Measurements from ENCODE around the gene CDHR4. TPM values are rescaled to one million over a fixed set of nuclear protein-coding genes. Genes with fewer than 3 reads are reported as not detected.
A peak's percentile ranks its signal among the peaks of the same experiment; 100 is the strongest.

Gene CDHR4
- total RNA-seq, 1 donor = not detected

GRCh38 chr3:49813497-49814174 is 14.0 kb upstream of the CDHR4 start, which contains the start of gene UBA7:
Gene UBA7 (minus strand): TSS chr3:49813953. CDS start chr3:49813787, 166 bp downstream.
- H3K27ac ChIP-seq (ENCODE audit: low read depth, low read length) = peak within 1 kb of the TSS; percentile 79
- H3K27me3 ChIP-seq (ENCODE audit: insufficient read depth, low read length) = no peaks in the 10 kb centered on the region
- peak within 1 kb of the TSS; percentile 94 for H3K4me2 ChIP-seq (ENCODE audit: insufficient read depth, low read length)
- H3K4me3 ChIP-seq (ENCODE audit: insufficient read depth, low read length) = peak within 1 kb of the TSS; percentile 78
- peaks cover 32% of the 10 kb centered on the region for H3K36me3 ChIP-seq (ENCODE audit: insufficient read depth, low read length)
- no peak for TF ChIP-seq CTCF (IDR thresholded peaks at IDR 0.05; ENCODE audit: extremely low read depth, low read depth, low read length)
- H2AFZ ChIP-seq (ENCODE audit: low read length) = peak within 1 kb of the TSS; percentile 92
- H3K79me2 ChIP-seq (ENCODE audit: insufficient read depth, low read length) = peaks cover 8% of the 10 kb centered on the region
- peak; percentile 96 for DNase-seq (ENCODE audit: insufficient read length, low spot score, missing footprints)
- H3K9me3 ChIP-seq (ENCODE audit: low read depth, low read length) = no peaks in the 10 kb centered on the region
- peaks cover 16% of the 10 kb centered on the region for H3K4me1 ChIP-seq (ENCODE audit: insufficient read depth, low read length)
- H4K20me1 ChIP-seq (ENCODE audit: insufficient read depth, low read length) = no peaks in the 10 kb centered on the region

- peak overlapping the region; percentile 94 for H3K4me2 ChIP-seq (ENCODE audit: insufficient read depth, low read length)
- peak; percentile 76 for DNase-seq (ENCODE audit: insufficient read length, low spot score, missing footprints)
- no peak for TF ChIP-seq CTCF (IDR thresholded peaks at IDR 0.05; ENCODE audit: extremely low read depth, low read depth, low read length)
- peak overlapping the region; percentile 78 for H3K4me3 ChIP-seq (ENCODE audit: insufficient read depth, low read length)
- no peaks in the 10 kb centered on the region for H4K20me1 ChIP-seq (ENCODE audit: insufficient read depth, low read length)
- H2AFZ ChIP-seq (ENCODE audit: low read length) = peak overlapping the region; percentile 92
- peak overlapping the region; percentile 79 for H3K27ac ChIP-seq (ENCODE audit: low read depth, low read length)
- peaks cover 32% of the 10 kb centered on the region for H3K36me3 ChIP-seq (ENCODE audit: insufficient read depth, low read length)
- no peaks in the 10 kb centered on the region for H3K9me3 ChIP-seq (ENCODE audit: low read depth, low read length)
- H3K79me2 ChIP-seq (ENCODE audit: insufficient read depth, low read length) = peaks cover 8% of the 10 kb centered on the region
- no peaks in the 10 kb centered on the region for H3K27me3 ChIP-seq (ENCODE audit: insufficient read depth, low read length)
- peaks cover 16% of the 10 kb centered on the region for H3K4me1 ChIP-seq (ENCODE audit: insufficient read depth, low read length)
These were observed 13.3 kb upstream of the CDHR4 start for GRCh38 chr3:49812916-49813496.

GRCh38 chr3:49807431-49808114 is 7.9 kb upstream of the CDHR4 start:
- TF ChIP-seq CTCF (IDR thresholded peaks at IDR 0.05; ENCODE audit: extremely low read depth, low read depth, low read length) = no peak
- Histone ChIP-seq H3K4me3 (ENCODE audit: insufficient read depth, low read length) (no peak overlapping the region), H3K4me2 (ENCODE audit: insufficient read depth, low read length) (no peak overlapping the region), H3K27me3 (ENCODE audit: insufficient read depth, low read length) (no peaks in the 10 kb centered on the region), H3K27ac (ENCODE audit: low read depth, low read length) (no peak overlapping the region), H4K20me1 (ENCODE audit: insufficient read depth, low read length) (peaks cover 12% of the 10 kb centered on the region), H3K79me2 (ENCODE audit: insufficient read depth, low read length) (peaks cover 3% of the 10 kb centered on the region), H2AFZ (ENCODE audit: low read length) (no peak overlapping the region), H3K36me3 (ENCODE audit: insufficient read depth, low read length) (peaks cover 32% of the 10 kb centered on the region), H3K9me3 (ENCODE audit: low read depth, low read length) (no peaks in the 10 kb centered on the region), H3K4me1 (ENCODE audit: insufficient read depth, low read length) (peaks cover 18% of the 10 kb centered on the region)
- DNase-seq (ENCODE audit: insufficient read length, low spot score, missing footprints) = peak; percentile 27

GRCh38 chr3:49806850-49807249 is 7.2 kb upstream of the CDHR4 start:
- Histone ChIP-seq H3K9me3 (ENCODE audit: low read depth, low read length) (no peaks in the 10 kb centered on the region), H3K79me2 (ENCODE audit: insufficient read depth, low read length) (peaks cover 3% of the 10 kb centered on the region), H3K36me3 (ENCODE audit: insufficient read depth, low read length) (peaks cover 26% of the 10 kb centered on the region), H3K4me3 (ENCODE audit: insufficient read depth, low read length) (no peak overlapping the region), H3K27ac (ENCODE audit: low read depth, low read length) (no peak overlapping the region), H3K4me1 (ENCODE audit: insufficient read depth, low read length) (peaks cover 17% of the 10 kb centered on the region), H4K20me1 (ENCODE audit: insufficient read depth, low read length) (peaks cover 12% of the 10 kb centered on the region), H3K4me2 (ENCODE audit: insufficient read depth, low read length) (no peak overlapping the region), H2AFZ (ENCODE audit: low read length) (no peak overlapping the region), H3K27me3 (ENCODE audit: insufficient read depth, low read length) (no peaks in the 10 kb centered on the region)
- TF ChIP-seq CTCF (IDR thresholded peaks at IDR 0.05; ENCODE audit: extremely low read depth, low read depth, low read length) = no peak
- no peak for DNase-seq (ENCODE audit: insufficient read length, low spot score, missing footprints)
